Prostate gland (tissue), 2 donors: ENCODE measurements around the gene NRXN3.

ENCODE experiments used
- CTCF ChIP-seq, 4 experiments: fragments of 200-600 bp in 2 of 4; fragments of 450-650 bp in 2 of 4; sonication (generic) in 2 of 4; IDR thresholded peaks; 1 replicate in 3 of 4; 2 replicates in 1 of 4; pipeline ENCODE4 v1.5.1; 2016 to 2019; ENCODE audit warnings: antibody characterized with exemption in 4 of 4, mild to moderate bottlenecking in 2 of 4, moderate library complexity in 2 of 4
- POLR2A ChIP-seq: fragments of 450-650 bp; IDR thresholded peaks from one replicate; pipeline ENCODE4 v1.6.1; 2016; ENCODE audit warnings: antibody characterized with exemption, mild to moderate bottlenecking

DNA sequence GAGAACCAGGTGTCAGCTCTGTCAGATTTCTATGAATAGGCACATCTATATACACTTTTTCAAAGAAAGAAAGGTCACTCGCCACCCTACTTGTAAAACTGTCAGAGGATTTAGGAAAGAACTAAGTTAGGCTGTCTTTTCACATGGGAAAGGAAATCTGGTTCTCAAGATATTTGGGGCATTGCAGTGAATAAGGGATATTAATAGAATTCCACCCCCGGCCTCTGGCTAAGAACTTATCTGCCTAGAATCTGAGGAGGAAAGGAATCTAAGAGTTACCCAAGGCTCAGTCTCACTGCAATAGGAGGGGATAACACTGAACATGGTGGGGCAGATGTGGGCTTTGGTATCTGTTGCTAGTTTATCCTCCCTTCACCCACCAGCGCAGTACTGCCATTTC, 677.6 kb downstream of the NRXN3 start:
- TF ChIP-seq CTCF (IDR thresholded peaks at IDR 0.05) (no peak), POLR2A (no peak)
